HCT116 (cell line): Measurements from ENCODE around the gene P2RX6. TPM values are rescaled to one million over a fixed set of nuclear protein-coding genes. Genes with fewer than 3 reads are reported as not detected.

Experiments used
- ATAC-seq: fragments of 200-7000 bp; cut with Tn5 transposase; 2 replicates; pipeline ENCODE4 v1.9.1; 2020; ENCODE audit warnings: mild to moderate bottlenecking, moderate library complexity
- BruUV-seq: library from RNA; stranded (reverse); fragments of 400-500 nt; replicated peaks from 2 replicates; lab custom pipeline; 2021; lab: Mats Ljungman, UMichigan
- CTCF ChIA-PET: fragments of 300-600 bp; sonication (Branson Sonifier 250); formaldehyde crosslinking; loops from one replicate; lab custom pipeline; 2021; ENCODE audit warnings: antibody characterized with exemption; lab: Charles Lee
- POLR2A ChIA-PET: fragments of 300-600, 350-600 bp; sonication (Branson Sonifier 250); formaldehyde crosslinking; loops from one replicate; lab custom pipeline; 2021; ENCODE audit warnings: antibody characterized with exemption; lab: Charles Lee
- RAD21 ChIA-PET, 2 experiments: fragments of 300-600 bp; sonication (Branson Sonifier 250); formaldehyde crosslinking; loops; one replicate each; lab custom pipeline; 2023; ENCODE audit warnings: low total read pairs in 2 of 2; ENCODE audit not compliant: uncharacterized antibody in 2 of 2, unreplicated experiment in 2 of 2, low non-redundant PET in 1 of 2; lab: Charles Lee
- DNase-seq: peaks from one replicate; pipeline ENCODE4 v3.0.0-alpha.2; 2010; ENCODE audit warnings: low read depth, low spot score
- H2AFZ ChIP-seq: fragments of 200-600 bp; shearing (Covaris generic), sonication (generic); 2 replicates; pipeline ENCODE4 v1.6.1; 2017; ENCODE audit warnings: low read depth, mixed run types, mixed read lengths, antibody characterized with exemption, low read length; ENCODE audit not compliant: poor library complexity, severe bottlenecking
- H3K27ac ChIP-seq: 2 replicates; pipeline ENCODE4 v1.5.1; 2012; ENCODE audit warnings: low read depth, low read length
- H3K27me3 ChIP-seq: fragments of 200-600 bp; sonication (generic); 2 replicates; pipeline ENCODE4 v1.6.1; 2016; ENCODE audit warnings: mixed run types, low read length, mixed read lengths; ENCODE audit not compliant: insufficient read depth
- H3K36me3 ChIP-seq, 2 experiments: fragments of 200-500 bp in 1 of 2; fragments of 200-600 bp in 1 of 2; sonication (Bioruptor generic) in 1 of 2; sonication (generic) in 1 of 2; 2 replicates each; pipeline versions ENCODE4 v1.5.1 to v1.6.1; 2014 to 2016; ENCODE audit warnings: low read length in 2 of 2, inconsistent platforms in 1 of 2, mixed read lengths in 1 of 2, mixed run types in 1 of 2; ENCODE audit not compliant: insufficient read depth in 2 of 2, control insufficient read depth in 1 of 2
- H3K4me1 ChIP-seq, 2 experiments: fragments of 200-600 bp in 1 of 2; sonication (generic) in 1 of 2; 2 replicates each; pipeline versions ENCODE4 v1.5.1 to v1.6.1; 2012 to 2017; ENCODE audit warnings: low read length in 2 of 2, inconsistent platforms in 1 of 2, mild to moderate bottlenecking in 1 of 2, mixed read lengths in 1 of 2, mixed run types in 1 of 2, moderate library complexity in 1 of 2; ENCODE audit not compliant: insufficient read depth in 2 of 2, control insufficient read depth in 1 of 2
- H3K4me2 ChIP-seq: fragments of 200-600 bp; sonication (generic); 2 replicates; pipeline ENCODE4 v1.6.1; 2017; ENCODE audit warnings: mixed run types, low read length, mixed read lengths
- H3K4me3 ChIP-seq, 2 experiments: fragments of 200-600 bp in 1 of 2; sonication (generic) in 1 of 2; replicated peaks in 1 of 2; 2 replicates each; pipeline ENCODE4 v1.5.1; 2011 to 2016; ENCODE audit warnings: low read length in 2 of 2, control low read depth in 1 of 2, low read depth in 1 of 2, mild to moderate bottlenecking in 1 of 2, mixed read lengths in 1 of 2, mixed run types in 1 of 2
- H3K79me2 ChIP-seq: fragments of 200-600 bp; sonication (generic); 2 replicates; pipeline ENCODE4 v1.6.1; 2017; ENCODE audit warnings: mild to moderate bottlenecking, mixed run types, low read length, moderate library complexity, mixed read lengths; ENCODE audit not compliant: insufficient read depth
- H3K9ac ChIP-seq: fragments of 200-600 bp; sonication (generic); 2 replicates; pipeline ENCODE4 v1.6.1; 2016; ENCODE audit warnings: low read length, mixed read lengths
- H3K9me2 ChIP-seq: fragments of 200-600 bp; sonication (generic), shearing (Covaris generic); 2 replicates; pipeline ENCODE4 v1.6.1; 2017; ENCODE audit warnings: mixed run types, mild to moderate bottlenecking, moderate library complexity; ENCODE audit not compliant: insufficient read depth
- H3K9me3 ChIP-seq, 2 experiments: fragments of 200-500 bp in 1 of 2; fragments of 200-600 bp in 1 of 2; sonication (Bioruptor generic) in 1 of 2; sonication (generic) in 1 of 2; 2 replicates each; pipeline ENCODE4 v1.6.1; 2014 to 2017; ENCODE audit warnings: low read length in 2 of 2, mixed read lengths in 2 of 2, inconsistent platforms in 1 of 2, low read depth in 1 of 2, mild to moderate bottlenecking in 1 of 2, mixed run types in 1 of 2, moderate library complexity in 1 of 2; ENCODE audit not compliant: control insufficient read depth in 1 of 2, insufficient read depth in 1 of 2
- H4K20me1 ChIP-seq: fragments of 200-600 bp; sonication (generic), shearing (Covaris generic); 2 replicates; pipeline ENCODE4 v1.6.1; 2017; ENCODE audit warnings: mixed run types, mild to moderate bottlenecking, moderate library complexity; ENCODE audit not compliant: insufficient read depth
- CEBPB ChIP-seq: IDR thresholded peaks from 2 replicates; pipeline ENCODE4 v1.6.1; 2012; ENCODE audit warnings: low read depth
- CTCF ChIP-seq, 3 experiments: fragments of 200-600 bp in 1 of 3; sonication (generic) in 1 of 3; IDR thresholded peaks in 2 of 3; conservative IDR thresholded peaks in 1 of 3; 2 replicates each; pipeline ENCODE4 v1.5.1; 2012 to 2017; ENCODE audit warnings: low read depth in 2 of 3, low read length in 2 of 3, antibody characterized with exemption in 1 of 3, borderline replicate concordance in 1 of 3, control low read depth in 1 of 3, mild to moderate bottlenecking in 1 of 3, mixed read lengths in 1 of 3, mixed run types in 1 of 3, moderate library complexity in 1 of 3; ENCODE audit not compliant: insufficient read depth in 1 of 3
- EGR1 ChIP-seq: IDR thresholded peaks from 2 replicates; pipeline ENCODE4 v1.6.1; 2012; ENCODE audit warnings: low read depth
- ELF1 ChIP-seq: IDR thresholded peaks from 2 replicates; pipeline ENCODE4 v1.6.1; 2012; ENCODE audit warnings: low read depth, borderline replicate concordance
- EZH2phosphoT487 ChIP-seq: fragments of 200-600 bp; IDR thresholded peaks from 2 replicates; pipeline ENCODE4 v1.6.1; 2018; ENCODE audit warnings: antibody characterized with exemption, borderline replicate concordance
- FOSL1 ChIP-seq: IDR thresholded peaks from 2 replicates; pipeline ENCODE4 v1.6.1; 2012; ENCODE audit warnings: low read depth
- JUND ChIP-seq: IDR thresholded peaks from 2 replicates; pipeline ENCODE4 v1.6.1; 2012
- MAX ChIP-seq: IDR thresholded peaks from 2 replicates; pipeline ENCODE4 v1.6.1; 2012
- POLR2A ChIP-seq: IDR thresholded peaks from 2 replicates; pipeline ENCODE4 v1.7.0; 2011; ENCODE audit warnings: borderline replicate concordance; ENCODE audit not compliant: insufficient read depth, insufficient read length; ENCODE audit errors: extremely low read depth
- RAD21 ChIP-seq: IDR thresholded peaks from 2 replicates; pipeline ENCODE4 v1.6.1; 2012; ENCODE audit warnings: low read depth, mild to moderate bottlenecking
- SIN3A ChIP-seq: IDR thresholded peaks from 2 replicates; pipeline ENCODE4 v1.6.1; 2012; ENCODE audit warnings: low read depth
- SP1 ChIP-seq: IDR thresholded peaks from 2 replicates; pipeline ENCODE4 v1.6.1; 2012; ENCODE audit warnings: low read depth
- YY1 ChIP-seq: IDR thresholded peaks from 2 replicates; pipeline ENCODE4 v1.6.1; 2011; ENCODE audit warnings: low read length, low read depth, moderate library complexity, mild to moderate bottlenecking; ENCODE audit not compliant: insufficient replicate concordance; ENCODE audit errors: extremely low read depth
- ZNF274 ChIP-seq: fragments of 200-500 bp; sonication (Bioruptor generic); IDR thresholded peaks from 2 replicates; pipeline ENCODE4 v1.6.1; 2014; ENCODE audit warnings: mild to moderate bottlenecking, low read depth, low read length, inconsistent platforms
- intact Hi-C: fragments of 100-400 bp; cut with micrococcal nuclease; formaldehyde crosslinking; loops from 2 replicates; pipeline ENCODE4 v1.10.0; 2022
- total RNA-seq: library from RNA; stranded (reverse); gene quantifications from one replicate; pipeline ENCODE4 v1.2.1, GENCODE V29; 2021; ENCODE audit not compliant: unreplicated experiment
- TF ChIP-seq, protein P1 (sequence below): IDR thresholded peaks from 2 replicates; pipeline ENCODE4 v1.6.1; 2011; ENCODE audit warnings: mild to moderate bottlenecking, low read length, moderate library complexity; ENCODE audit not compliant: insufficient replicate concordance; ENCODE audit errors: extremely low read depth

The P2RX6 gene
- total RNA-seq, 1 experiment from 2014 or later, result 0.20 TPM

GRCh38 chr22:21022507-21022906, 7.5 kb downstream of the P2RX6 start (continued):
- TF ChIP-seq RAD21, result no peak
- no peak for TF ChIP-seq POLR2A
- TF ChIP-seq EGR1, result no peak
- no peak for TF ChIP-seq SIN3A
- no peak for TF ChIP-seq CEBPB
- no peak for TF ChIP-seq ZNF274
- TF ChIP-seq MAX, result no peak
- no peak for TF ChIP-seq EZH2phosphoT487
- TF ChIP-seq SP1, result no peak
- TF ChIP-seq FOSL1, result no peak
- no peak for TF ChIP-seq YY1
- no peak for TF ChIP-seq JUND

DNA sequence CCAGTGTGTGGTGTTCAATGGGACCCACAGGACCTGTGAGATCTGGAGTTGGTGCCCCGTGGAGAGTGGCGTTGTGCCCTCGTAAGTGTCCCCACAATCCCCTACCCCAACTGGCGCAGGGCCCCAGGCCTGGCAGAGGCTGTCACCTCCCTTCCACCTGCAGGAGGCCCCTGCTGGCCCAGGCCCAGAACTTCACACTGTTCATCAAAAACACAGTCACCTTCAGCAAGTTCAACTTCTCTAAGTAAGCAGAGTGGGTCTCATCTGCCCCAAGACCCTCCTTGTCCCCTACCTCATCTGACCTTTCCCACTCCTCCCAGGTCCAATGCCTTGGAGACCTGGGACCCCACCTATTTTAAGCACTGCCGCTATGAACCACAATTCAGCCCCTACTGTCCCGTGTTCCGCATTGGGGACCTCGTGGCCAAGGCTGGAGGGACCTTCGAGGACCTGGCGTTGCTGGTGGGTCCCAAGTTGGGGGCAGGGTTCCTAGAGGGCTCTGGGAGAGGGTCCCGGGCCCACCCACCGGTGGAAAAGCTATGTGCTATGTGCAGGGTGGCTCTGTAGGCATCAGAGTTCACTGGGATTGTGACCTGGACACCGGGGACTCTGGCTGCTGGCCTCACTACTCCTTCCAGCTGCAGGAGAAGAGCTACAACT, 8.1 kb downstream of the P2RX6 start:
- Histone ChIP-seq H2AFZ (no peak overlapping the region), H3K4me2 (no peak overlapping the region), H3K4me3 (no peak overlapping the region), H4K20me1 (no peaks in the 10 kb centered on the region), H3K27ac (no peak overlapping the region), H3K9ac (no peak overlapping the region), H3K9me3 (no peaks in the 10 kb centered on the region), H3K4me1 (no peaks in the 10 kb centered on the region), H3K9me2 (no peaks in the 10 kb centered on the region), H3K27me3 (no peaks in the 10 kb centered on the region), H3K79me2 (no peaks in the 10 kb centered on the region), H3K36me3 (no peaks in the 10 kb centered on the region)
- ChIA-PET CTCF (no interaction called here), POLR2A (no interaction called here), RAD21 (no interaction called here)
- DNase-seq (no peak), ATAC-seq (peak; percentile 57; the same call in 1 of the 2 replicates)
- intact Hi-C loops, result no loop called here
- BruUV-seq, result no TSS peak
- TF ChIP-seq CTCF (IDR thresholded peaks at IDR 0.05 in 2 of 3, conservative IDR thresholded peaks at IDR 0.05 in 1 of 3; ENCODE audit: borderline replicate concordance in 1 of 3, insufficient read depth in 1 of 3, low read depth in 2 of 3, low read length in 2 of 3) (peak in 2 of 3 experiments; percentile 18 to 30; a peak in 3 of 6 replicates), ELF1 (no peak)
- TF ChIP-seq, protein P1, sequence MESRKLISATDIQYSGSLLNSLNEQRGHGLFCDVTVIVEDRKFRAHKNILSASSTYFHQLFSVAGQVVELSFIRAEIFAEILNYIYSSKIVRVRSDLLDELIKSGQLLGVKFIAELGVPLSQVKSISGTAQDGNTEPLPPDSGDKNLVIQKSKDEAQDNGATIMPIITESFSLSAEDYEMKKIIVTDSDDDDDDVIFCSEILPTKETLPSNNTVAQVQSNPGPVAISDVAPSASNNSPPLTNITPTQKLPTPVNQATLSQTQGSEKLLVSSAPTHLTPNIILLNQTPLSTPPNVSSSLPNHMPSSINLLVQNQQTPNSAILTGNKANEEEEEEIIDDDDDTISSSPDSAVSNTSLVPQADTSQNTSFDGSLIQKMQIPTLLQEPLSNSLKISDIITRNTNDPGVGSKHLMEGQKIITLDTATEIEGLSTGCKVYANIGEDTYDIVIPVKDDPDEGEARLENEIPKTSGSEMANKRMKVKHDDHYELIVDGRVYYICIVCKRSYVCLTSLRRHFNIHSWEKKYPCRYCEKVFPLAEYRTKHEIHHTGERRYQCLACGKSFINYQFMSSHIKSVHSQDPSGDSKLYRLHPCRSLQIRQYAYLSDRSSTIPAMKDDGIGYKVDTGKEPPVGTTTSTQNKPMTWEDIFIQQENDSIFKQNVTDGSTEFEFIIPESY, result no peak
